ENCODE measurements around the gene FAM171A2.

FAM171A2 gene

GRCh38 chr17:44304651-44305050 is 59.0 kb downstream of the FAM171A2 start:
- TF ChIP-seq CTCF (IDR thresholded peaks at IDR 0.05; ENCODE audit: borderline replicate concordance, control extremely low read depth, extremely low read depth, insufficient read depth, missing control alignments): no peak
- DNase-seq (ENCODE audit: low spot score): no peak
- in situ Hi-C loops (cut with MboI; ENCODE audit: low sequenced_read_pairs, unreplicated experiment): no loop called here

Data from GM13976 (cell line).